Fibroblast of mammary gland (primary cell): ENCODE data around the gene TSPYL6.
"Not testable (repeated sequence)": the region's sequence is repeated elsewhere in the genome, so short reads cannot be mapped to it uniquely, and the experiment has no call there.

ENCODE experiments used
- DNase-seq: peaks from one replicate; pipeline ENCODE4 v3.0.0-alpha.2; 2010; ENCODE audit warnings: low read depth
- H3K4me3 ChIP-seq: 2 replicates; pipeline ENCODE4 v1.5.1; 2011; ENCODE audit warnings: low read depth, mild to moderate bottlenecking, low read length, moderate library complexity; ENCODE audit not compliant: control insufficient read depth
- TF ChIP-seq, protein P1 (sequence below): conservative IDR thresholded peaks from 2 replicates; pipeline ENCODE4 v1.5.1; 2011; ENCODE audit warnings: low read depth, low read length, inconsistent platforms; ENCODE audit not compliant: control insufficient read depth, insufficient read depth

TSPYL6 gene

DNA sequence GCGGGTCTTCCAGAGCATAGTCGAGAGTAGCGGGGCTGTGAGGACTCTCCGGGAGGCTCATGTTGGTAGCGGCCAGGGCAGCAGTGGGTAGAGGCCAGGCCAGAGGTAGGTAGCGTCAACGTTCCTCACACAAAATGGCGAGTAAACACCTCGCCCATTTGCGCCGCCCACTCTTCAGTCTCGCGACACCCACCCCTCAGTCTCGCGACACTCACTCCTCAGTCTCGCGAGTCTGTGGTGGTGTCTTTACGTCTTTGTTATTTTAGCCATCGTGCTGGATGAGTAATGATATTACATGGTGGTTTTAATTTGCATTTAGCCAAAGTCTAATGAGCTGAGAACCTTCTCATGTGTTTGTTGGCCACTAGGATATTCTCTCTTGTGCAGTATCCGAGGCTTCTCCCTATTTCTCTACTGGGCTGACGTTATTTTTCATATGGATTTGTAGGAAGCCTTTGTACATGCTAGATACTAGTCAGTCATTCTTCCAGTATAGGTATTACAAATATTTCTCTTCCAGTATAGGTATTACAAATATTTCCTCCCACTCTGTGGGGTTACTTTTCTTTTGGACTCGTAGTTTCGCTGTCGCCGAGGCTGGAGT lies at the start of gene TSPYL6:
Gene TSPYL6 (minus strand): TSS at position 139 of the 604 bp plus-strand sequence. CDS start 78 bp downstream, at position 61.
- TF ChIP-seq, protein P1, sequence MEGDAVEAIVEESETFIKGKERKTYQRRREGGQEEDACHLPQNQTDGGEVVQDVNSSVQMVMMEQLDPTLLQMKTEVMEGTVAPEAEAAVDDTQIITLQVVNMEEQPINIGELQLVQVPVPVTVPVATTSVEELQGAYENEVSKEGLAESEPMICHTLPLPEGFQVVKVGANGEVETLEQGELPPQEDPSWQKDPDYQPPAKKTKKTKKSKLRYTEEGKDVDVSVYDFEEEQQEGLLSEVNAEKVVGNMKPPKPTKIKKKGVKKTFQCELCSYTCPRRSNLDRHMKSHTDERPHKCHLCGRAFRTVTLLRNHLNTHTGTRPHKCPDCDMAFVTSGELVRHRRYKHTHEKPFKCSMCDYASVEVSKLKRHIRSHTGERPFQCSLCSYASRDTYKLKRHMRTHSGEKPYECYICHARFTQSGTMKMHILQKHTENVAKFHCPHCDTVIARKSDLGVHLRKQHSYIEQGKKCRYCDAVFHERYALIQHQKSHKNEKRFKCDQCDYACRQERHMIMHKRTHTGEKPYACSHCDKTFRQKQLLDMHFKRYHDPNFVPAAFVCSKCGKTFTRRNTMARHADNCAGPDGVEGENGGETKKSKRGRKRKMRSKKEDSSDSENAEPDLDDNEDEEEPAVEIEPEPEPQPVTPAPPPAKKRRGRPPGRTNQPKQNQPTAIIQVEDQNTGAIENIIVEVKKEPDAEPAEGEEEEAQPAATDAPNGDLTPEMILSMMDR: no peak
- no peak for DNase-seq
- H3K4me3 ChIP-seq: no peak within 1 kb of the TSS

DNA sequence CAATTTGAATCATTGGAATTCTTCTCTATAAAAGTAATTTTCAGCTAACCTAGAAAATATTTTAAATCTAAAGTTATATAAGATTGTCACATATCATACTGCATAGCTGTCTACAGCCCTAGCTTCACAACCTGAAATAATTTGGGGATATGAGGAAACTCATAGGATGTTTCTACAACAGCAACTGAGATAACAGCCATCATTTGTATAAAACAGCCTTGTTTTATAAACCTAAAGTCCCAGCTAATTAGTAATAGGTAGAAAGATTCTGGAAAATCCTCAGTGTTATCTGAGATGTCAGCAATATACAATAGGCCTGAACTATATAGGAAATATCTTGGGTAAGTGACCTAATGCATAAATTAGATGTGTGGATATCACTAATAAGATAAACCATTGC lies 47.6 kb upstream of the TSPYL6 start:
- TF ChIP-seq, protein P1: no peak
- DNase-seq: no peak
- H3K4me3 ChIP-seq: no peak overlapping the region

DNA sequence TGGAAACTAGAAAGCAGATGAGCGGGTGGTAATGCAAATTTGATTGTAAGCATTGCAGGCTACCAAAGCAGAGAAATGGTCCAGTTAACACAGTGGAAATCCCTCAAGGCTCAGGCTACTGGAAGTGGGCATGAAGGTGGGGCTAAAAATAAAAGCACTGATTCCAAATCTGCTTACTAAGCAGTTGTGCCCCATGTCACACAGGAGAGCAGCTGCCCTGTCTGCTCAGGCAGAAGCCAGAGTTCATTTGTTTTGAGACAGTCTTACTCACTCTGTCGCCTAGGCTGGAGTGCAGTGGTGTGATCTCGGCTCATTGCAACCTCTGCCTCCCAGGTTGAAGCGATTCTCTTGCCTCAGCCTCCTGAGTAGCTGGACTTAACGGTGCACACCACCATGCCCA lies 42.5 kb upstream of the TSPYL6 start:
- TF ChIP-seq, protein P1: no peak
- H3K4me3 ChIP-seq: no peak overlapping the region
- no peak for DNase-seq

DNA sequence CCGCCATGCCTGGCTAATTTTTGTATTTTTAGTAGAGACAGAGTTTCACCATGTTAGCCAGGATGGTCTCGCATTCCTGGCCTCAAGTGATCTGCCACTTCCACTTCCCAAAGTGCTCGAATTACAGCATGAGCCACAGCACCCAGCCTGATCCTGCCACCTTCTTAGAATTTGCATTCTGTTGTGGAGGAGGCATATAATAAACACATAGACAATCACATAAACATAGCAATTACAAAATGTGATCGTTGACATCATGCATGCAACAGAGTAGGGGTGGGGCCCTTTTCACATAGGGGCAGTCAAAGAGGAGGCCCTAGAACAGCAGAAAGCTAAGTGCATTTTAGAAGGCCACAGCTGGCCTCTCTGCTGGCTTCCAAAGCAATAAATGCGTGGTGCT lies 39.9 kb upstream of the TSPYL6 start:
- DNase-seq: no peak
- no peak overlapping the region for H3K4me3 ChIP-seq
- TF ChIP-seq, protein P1: no peak

DNA sequence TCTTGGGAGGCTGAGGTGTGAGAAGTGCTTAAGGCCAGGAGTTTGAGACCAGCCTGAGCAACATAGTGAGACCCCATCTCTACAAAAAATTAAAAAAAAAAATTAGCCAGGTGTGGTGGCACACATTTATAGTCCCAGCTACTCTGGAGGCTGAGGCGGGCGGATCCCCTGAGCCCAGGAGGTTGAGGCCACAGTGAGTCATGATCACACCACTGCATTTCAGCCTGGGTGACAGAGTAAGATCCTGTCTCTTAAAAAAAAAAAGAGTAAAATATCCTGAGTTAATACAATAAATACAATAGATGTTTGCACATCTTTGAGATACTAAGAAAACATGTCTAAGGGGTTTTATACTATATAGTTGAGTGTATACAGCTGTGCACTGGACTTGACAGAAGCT lies 38.6 kb upstream of the TSPYL6 start:
- H3K4me3 ChIP-seq: not testable (repeated sequence)
- peak; percentile 19 for DNase-seq

DNA sequence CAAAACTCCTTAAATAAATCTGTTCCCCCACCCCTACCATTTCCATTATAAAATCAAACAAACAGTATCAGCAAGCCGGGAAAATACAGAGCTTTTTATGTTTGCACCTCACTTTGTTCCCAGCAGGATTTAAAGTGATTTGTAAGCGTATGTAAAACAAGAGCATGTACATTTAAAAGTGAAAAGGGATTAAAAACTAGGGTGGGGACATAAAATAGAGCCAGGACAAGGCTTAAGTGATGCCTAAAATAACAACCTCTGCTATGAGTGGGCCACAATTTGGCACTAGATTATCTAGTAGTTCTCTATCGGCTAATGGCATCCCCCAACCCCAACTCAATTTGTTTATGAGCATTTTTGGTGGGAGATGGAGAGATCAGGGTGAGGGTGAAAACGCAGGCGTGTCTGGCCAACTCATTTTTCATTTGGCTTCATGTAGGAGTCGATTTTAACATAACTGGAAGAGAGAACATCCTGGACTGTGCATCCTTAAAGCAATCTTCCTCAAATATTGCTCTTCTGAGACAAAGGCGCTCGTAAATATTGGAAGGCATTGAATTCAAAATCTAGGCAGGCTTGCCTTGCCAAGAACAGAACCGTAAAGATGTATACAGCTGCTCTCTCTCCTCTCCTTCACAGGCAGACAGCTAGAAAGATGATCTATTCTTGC lies 34.5 kb upstream of the TSPYL6 start:
- TF ChIP-seq, protein P1: no peak
- DNase-seq: no peak
- H3K4me3 ChIP-seq: no peak overlapping the region

DNA sequence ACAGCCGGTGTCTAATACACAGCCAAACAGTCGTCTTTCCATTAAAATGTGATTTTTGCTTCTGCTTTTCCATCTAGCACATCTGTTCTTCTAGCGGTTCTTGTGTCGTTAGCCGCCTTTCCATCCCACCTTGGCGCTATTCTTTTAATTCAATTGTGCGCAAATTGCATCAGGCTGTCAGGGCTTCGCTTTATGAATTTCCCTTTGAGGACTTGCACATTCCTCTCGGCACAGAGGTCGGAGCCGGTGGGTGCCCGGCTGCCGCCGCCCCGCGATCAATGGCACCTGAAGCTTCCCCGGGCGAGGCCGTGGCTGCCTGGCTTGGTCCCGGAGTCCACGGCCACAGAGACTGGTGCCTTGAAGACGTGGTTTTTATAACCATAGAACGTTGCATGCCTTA lies 33.9 kb upstream of the TSPYL6 start:
- TF ChIP-seq, protein P1: no peak
- H3K4me3 ChIP-seq: no peak overlapping the region
- DNase-seq: no peak
